ENCODE results near the gene TWIST2.

- TF ChIP-seq CTCF (IDR thresholded peaks at IDR 0.05) (no peak), POLR2A (IDR thresholded peaks at IDR 0.05) (no peak)
Measured at GRCh38 chr2:238810321-238810720, 37.6 kb upstream of the TWIST2 start.
